CD4-positive, alpha-beta memory T cell (primary cell): ENCODE data around the gene NEK1. TPM values are rescaled to one million over a fixed set of nuclear protein-coding genes. Genes with fewer than 3 reads are reported as not detected.
A peak's percentile ranks its signal among the peaks of the same experiment; 100 is the strongest.
"Not testable (repeated sequence)": the region's sequence is repeated elsewhere in the genome, so short reads cannot be mapped to it uniquely, and the experiment has no call there.

Experiments
- CTCF ChIA-PET: fragments of 350-600 bp; sonication (Branson Sonifier 250); formaldehyde crosslinking; loops from one replicate; lab custom pipeline; 2021; ENCODE audit warnings: inconsistent platforms; ENCODE audit not compliant: partially characterized antibody; lab: Charles Lee
- POLR2A ChIA-PET: fragments of 350-600 bp; sonication (Branson Sonifier 250); formaldehyde crosslinking; loops from one replicate; lab custom pipeline; 2021; ENCODE audit not compliant: partially characterized antibody; lab: Charles Lee
- DNase-seq, 5 donors: peaks; one replicate each; pipeline versions ENCODE4 v3.0.0 to v3.0.0-alpha.2; 2020 to 2022; ENCODE audit warnings: mixed read lengths in 1 of 5
- H3K27ac ChIP-seq: one replicate; pipeline ENCODE4 v1.7.0; 2013; ENCODE audit warnings: low read depth, low read length
- H3K27me3 ChIP-seq: 2 replicates; pipeline ENCODE4 v1.7.0; 2013; ENCODE audit warnings: mild to moderate bottlenecking, low read length, moderate library complexity; ENCODE audit not compliant: insufficient read depth
- H3K36me3 ChIP-seq: 2 replicates; pipeline ENCODE4 v1.7.0; 2013; ENCODE audit warnings: mild to moderate bottlenecking, low read length, moderate library complexity; ENCODE audit not compliant: insufficient read depth
- H3K4me1 ChIP-seq: 2 replicates; pipeline ENCODE4 v1.7.0; 2013; ENCODE audit warnings: mild to moderate bottlenecking, low read length, moderate library complexity; ENCODE audit not compliant: insufficient read depth
- H3K4me3 ChIP-seq, 2 donors: one replicate each; pipeline ENCODE4 v1.7.0; 2013; ENCODE audit warnings: low read length in 2 of 2, mild to moderate bottlenecking in 1 of 2
- H3K9me3 ChIP-seq, 2 donors: one replicate each; pipeline ENCODE4 v1.7.0; 2013; ENCODE audit warnings: low read length in 2 of 2, control low read depth in 1 of 2; ENCODE audit not compliant: control insufficient read depth in 1 of 2
- H3K27ac Mint-ChIP-seq, 7 donors: one replicate each; pipeline ENCODE4 v1.8.0; 2020 to 2021; ENCODE audit warnings: mixed read lengths in 7 of 7, mild to moderate bottlenecking in 6 of 7, inconsistent platforms in 3 of 7, moderate library complexity in 3 of 7
- H3K27me3 Mint-ChIP-seq, 2 donors: one replicate each; pipeline ENCODE4 v1.8.0; 2020 to 2021; ENCODE audit warnings: mixed read lengths in 2 of 2
- H3K36me3 Mint-ChIP-seq, 2 donors: one replicate each; pipeline ENCODE4 v1.8.0; 2020 to 2021; ENCODE audit warnings: mixed read lengths in 2 of 2, inconsistent platforms in 1 of 2, mild to moderate bottlenecking in 1 of 2
- H3K4me1 Mint-ChIP-seq, 4 donors: one replicate each; pipeline ENCODE4 v1.8.0; 2020 to 2021; ENCODE audit warnings: mixed read lengths in 4 of 4, mild to moderate bottlenecking in 1 of 4
- H3K4me3 Mint-ChIP-seq, 8 donors: one replicate each; pipeline ENCODE4 v1.8.0; 2020 to 2021; ENCODE audit warnings: mixed read lengths in 8 of 8, mild to moderate bottlenecking in 7 of 8, moderate library complexity in 6 of 8, inconsistent platforms in 3 of 8
- H3K9me3 Mint-ChIP-seq, 8 donors: one replicate each; pipeline ENCODE4 v1.8.0; 2020 to 2021; ENCODE audit warnings: mixed read lengths in 8 of 8, mild to moderate bottlenecking in 5 of 8, inconsistent platforms in 3 of 8, moderate library complexity in 1 of 8
- intact Hi-C: fragments of 100-400 bp; cut with micrococcal nuclease; formaldehyde crosslinking; loops from one replicate; pipeline ENCODE4 v1.15.1; 2023
- polyA plus RNA-seq, 2 donors: library from polyadenylated mRNA; unstranded; fragments of 300-500 nt; fragmentation: Illumina TruSeq; gene quantifications; one replicate each; pipeline ENCODE4 v1.2.3, GENCODE V29; 2021
- total RNA-seq, 2 experiments: library from RNA; stranded (reverse); gene quantifications; one replicate each; pipeline ENCODE4 v1.2.3, GENCODE V29; 2021

NEK1 gene
- total and polyA plus RNA-seq, 4 experiments from 2014 or later: 6.1 to 24.1 (median 13.9) TPM

- Mint-ChIP-seq H3K4me3 (no peak overlapping the region), H3K9me3 (no peaks in the 10 kb centered on the region), H3K36me3 (peaks cover 16 to 41% of the 10 kb centered on the region in 2 donors), H3K4me1 (peaks cover 0 to 8% (median 0%) of the 10 kb centered on the region in 4 donors), H3K27ac (no peak overlapping the region), H3K27me3 (no peaks in the 10 kb centered on the region)
- ChIA-PET POLR2A (no interaction called here), CTCF (no interaction called here)
- DNase-seq: no peak
- no peaks in the 10 kb centered on the region for H3K9me3 ChIP-seq
- no peaks in the 10 kb centered on the region for H3K27me3 ChIP-seq
- H3K27ac ChIP-seq: no peak overlapping the region
- intact Hi-C loops: no loop called here
- no peak overlapping the region for H3K4me3 ChIP-seq
- no peaks in the 10 kb centered on the region for H3K36me3 ChIP-seq
- no peaks in the 10 kb centered on the region for H3K4me1 ChIP-seq
These were observed 175.6 kb downstream of the NEK1 start for GRCh38 chr4:169436734-169437133.

GRCh38 chr4:169428376-169428775 lies 184.0 kb downstream of the NEK1 start:
- H3K9me3 ChIP-seq: no peaks in the 10 kb centered on the region
- no peaks in the 10 kb centered on the region for H3K27me3 ChIP-seq
- no peaks in the 10 kb centered on the region for H3K27me3 Mint-ChIP-seq
- ChIA-PET POLR2A (no interaction called here), CTCF (no interaction called here)
- no peaks in the 10 kb centered on the region for H3K4me1 ChIP-seq
- H3K36me3 ChIP-seq: no peaks in the 10 kb centered on the region
- intact Hi-C loops: no loop called here
- no peak overlapping the region for H3K4me3 Mint-ChIP-seq
- no peak for DNase-seq
- H3K4me3 ChIP-seq: no peak overlapping the region
- no peaks in the 10 kb centered on the region for H3K4me1 Mint-ChIP-seq
- H3K36me3 Mint-ChIP-seq: peaks cover 18 to 41% of the 10 kb centered on the region in 2 donors
- H3K27ac Mint-ChIP-seq: peak overlapping the region in 1 of 7 donors; percentile 53
- no peak overlapping the region for H3K27ac ChIP-seq
- H3K9me3 Mint-ChIP-seq: no peaks in the 10 kb centered on the region

GRCh38 chr4:169427727-169428126 lies 184.7 kb downstream of the NEK1 start:
- DNase-seq, H3K9me3 Mint-ChIP-seq, intact Hi-C loops, POLR2A ChIA-PET, H3K27me3 Mint-ChIP-seq, H3K9me3 ChIP-seq, H3K36me3 ChIP-seq, H3K4me3 ChIP-seq, H3K27me3 ChIP-seq, H3K27ac ChIP-seq, H3K27ac Mint-ChIP-seq, CTCF ChIA-PET, H3K4me3 Mint-ChIP-seq, H3K4me1 Mint-ChIP-seq, H3K4me1 ChIP-seq: not testable (repeated sequence)
- H3K36me3 Mint-ChIP-seq: peaks cover 18 to 37% of the 10 kb centered on the region in 2 donors

GRCh38 chr4:169420291-169420690 lies 192.1 kb downstream of the NEK1 start:
- no peaks in the 10 kb centered on the region for H3K27me3 Mint-ChIP-seq
- no peaks in the 10 kb centered on the region for H3K9me3 ChIP-seq
- no peaks in the 10 kb centered on the region for H3K4me1 ChIP-seq
- no peak overlapping the region for H3K27ac Mint-ChIP-seq
- ChIA-PET CTCF (no interaction called here), POLR2A (interaction anchor here (1.0 kb wide), 1 partner anchor 9 kb away, joined by 3 read pairs; no protein-coding TSS in a partner anchor)
- H3K4me1 Mint-ChIP-seq: peaks cover 0 to 4% (median 0%) of the 10 kb centered on the region in 4 donors
- H3K9me3 Mint-ChIP-seq: no peaks in the 10 kb centered on the region
- no peak overlapping the region for H3K27ac ChIP-seq
- peaks cover 31 to 46% of the 10 kb centered on the region in 2 donors for H3K36me3 Mint-ChIP-seq
- no peaks in the 10 kb centered on the region for H3K36me3 ChIP-seq
- intact Hi-C loops: no loop called here
- H3K27me3 ChIP-seq: no peaks in the 10 kb centered on the region
- H3K4me3 ChIP-seq: no peak overlapping the region
- DNase-seq: no peak
- H3K4me3 Mint-ChIP-seq: no peak overlapping the region

GRCh38 chr4:169418846-169419245 lies 193.5 kb downstream of the NEK1 start:
- H3K27ac Mint-ChIP-seq: no peak overlapping the region
- Histone ChIP-seq H3K27me3 (no peaks in the 10 kb centered on the region), H3K36me3 (no peaks in the 10 kb centered on the region), H3K4me3 (no peak overlapping the region), H3K9me3 (no peaks in the 10 kb centered on the region), H3K4me1 (no peaks in the 10 kb centered on the region), H3K27ac (no peak overlapping the region)
- ChIA-PET POLR2A (no interaction called here), CTCF (no interaction called here)
- H3K9me3 Mint-ChIP-seq: no peaks in the 10 kb centered on the region
- intact Hi-C loops: no loop called here
- H3K4me3 Mint-ChIP-seq: no peak overlapping the region
- peaks cover 0 to 4% (median 0%) of the 10 kb centered on the region in 4 donors for H3K4me1 Mint-ChIP-seq
- H3K27me3 Mint-ChIP-seq: no peaks in the 10 kb centered on the region
- peaks cover 21 to 34% of the 10 kb centered on the region in 2 donors for H3K36me3 Mint-ChIP-seq
- DNase-seq: no peak

- Histone ChIP-seq H3K9me3 (no peaks in the 10 kb centered on the region), H3K27ac (no peak overlapping the region), H3K27me3 (no peaks in the 10 kb centered on the region), H3K4me3 (no peak overlapping the region), H3K4me1 (no peaks in the 10 kb centered on the region), H3K36me3 (no peaks in the 10 kb centered on the region)
- ChIA-PET POLR2A (no interaction called here), CTCF (no interaction called here)
- no peaks in the 10 kb centered on the region for H3K9me3 Mint-ChIP-seq
- no peaks in the 10 kb centered on the region for H3K27me3 Mint-ChIP-seq
- peaks cover 0 to 4% (median under 1%) of the 10 kb centered on the region in 4 donors for H3K4me1 Mint-ChIP-seq
- intact Hi-C loops: no loop called here
- H3K27ac Mint-ChIP-seq: no peak overlapping the region
- peaks cover 21 to 33% of the 10 kb centered on the region in 2 donors for H3K36me3 Mint-ChIP-seq
- H3K4me3 Mint-ChIP-seq: no peak overlapping the region
- DNase-seq: no peak
These were observed 194.6 kb downstream of the NEK1 start for GRCh38 chr4:169417629-169418282.

- Mint-ChIP-seq H3K27ac (no peak overlapping the region), H3K4me3 (no peak overlapping the region), H3K36me3 (peaks cover 19 to 27% of the 10 kb centered on the region in 2 donors), H3K4me1 (peaks cover 0 to 9% (median 6%) of the 10 kb centered on the region in 4 donors), H3K27me3 (no peaks in the 10 kb centered on the region), H3K9me3 (no peaks in the 10 kb centered on the region)
- H3K27me3 ChIP-seq: no peaks in the 10 kb centered on the region
- ChIA-PET CTCF (no interaction called here), POLR2A (no interaction called here)
- no peaks in the 10 kb centered on the region for H3K9me3 ChIP-seq
- no peak overlapping the region for H3K27ac ChIP-seq
- no peak overlapping the region for H3K4me3 ChIP-seq
- intact Hi-C loops: no loop called here
- no peak for DNase-seq
- no peaks in the 10 kb centered on the region for H3K4me1 ChIP-seq
- H3K36me3 ChIP-seq: no peaks in the 10 kb centered on the region
These were observed 195.4 kb downstream of the NEK1 start for GRCh38 chr4:169416997-169417396.
